Stimulated activated CD8-positive, alpha-beta memory T cell treated with anti-CD3 and anti-CD28 coated beads, Interleukin-15, amount 100 ng/mL, for 24 hours (primary cell): ENCODE measurements around the gene B3GNT7.
"Not testable (repeated sequence)": the region's sequence is repeated elsewhere in the genome, so short reads cannot be mapped to it uniquely, and the experiment has no call there.

Experiments used
- DNase-seq: peaks from one replicate; pipeline ENCODE4 v3.0.0-alpha.2; 2020; ENCODE audit warnings: low read depth

Gene B3GNT7

GRCh38 chr2:231403421-231404182 lies 8.1 kb downstream of the B3GNT7 start:
- not testable (repeated sequence) for DNase-seq

GRCh38 chr2:231404183-231404578 lies 8.7 kb downstream of the B3GNT7 start:
- not testable (repeated sequence) for DNase-seq

GRCh38 chr2:231405601-231406367 lies 10.3 kb downstream of the B3GNT7 start:
- not testable (repeated sequence) for DNase-seq

- not testable (repeated sequence) for DNase-seq
Observed at GRCh38 chr2:231407686-231408085, 12.2 kb downstream of the B3GNT7 start.

- not testable (repeated sequence) for DNase-seq
Observed at GRCh38 chr2:231408304-231408703, 12.8 kb downstream of the B3GNT7 start.

- DNase-seq: no peak
Observed at GRCh38 chr2:231409776-231410175, 14.3 kb downstream of the B3GNT7 start.

GRCh38 chr2:231410293-231411004 lies 14.9 kb downstream of the B3GNT7 start:
- DNase-seq: no peak

- DNase-seq: no peak
Observed at GRCh38 chr2:231411237-231411636, 15.7 kb downstream of the B3GNT7 start.

- peak; percentile 49 for DNase-seq
Observed at GRCh38 chr2:231411831-231412617, 16.5 kb downstream of the B3GNT7 start.

GRCh38 chr2:231412618-231412963 lies 17.1 kb downstream of the B3GNT7 start:
- DNase-seq: no peak

GRCh38 chr2:231413456-231413855 lies 17.9 kb downstream of the B3GNT7 start:
- no peak for DNase-seq

GRCh38 chr2:231413921-231414476 lies 18.5 kb downstream of the B3GNT7 start:
- no peak for DNase-seq

GRCh38 chr2:231415029-231415428 lies 19.5 kb downstream of the B3GNT7 start:
- DNase-seq: no peak

GRCh38 chr2:231418820-231419640 lies 23.5 kb downstream of the B3GNT7 start:
- no peak for DNase-seq

- DNase-seq: no peak
Observed at GRCh38 chr2:231421051-231421580, 25.6 kb downstream of the B3GNT7 start.

GRCh38 chr2:231422056-231422455 lies 26.5 kb downstream of the B3GNT7 start:
- no peak for DNase-seq

GRCh38 chr2:231423176-231423575 lies 27.7 kb downstream of the B3GNT7 start:
- DNase-seq: no peak

- DNase-seq: no peak
Observed at GRCh38 chr2:231425291-231425810, 29.8 kb downstream of the B3GNT7 start.

- no peak for DNase-seq
Observed at GRCh38 chr2:231425811-231426703, 30.5 kb downstream of the B3GNT7 start.
